GM19099 (cell line): ENCODE measurements around the gene TSPEAR.
"Not testable (repeated sequence)": the region's sequence is repeated elsewhere in the genome, so short reads cannot be mapped to it uniquely, and the experiment has no call there.

ENCODE experiments used
- POLR2A ChIP-seq: IDR thresholded peaks from 3 replicates; pipeline ENCODE4 v1.6.1; 2011; ENCODE audit warnings: low read depth; ENCODE audit not compliant: insufficient read length; ENCODE audit errors: extremely low read depth

Gene TSPEAR

DNA sequence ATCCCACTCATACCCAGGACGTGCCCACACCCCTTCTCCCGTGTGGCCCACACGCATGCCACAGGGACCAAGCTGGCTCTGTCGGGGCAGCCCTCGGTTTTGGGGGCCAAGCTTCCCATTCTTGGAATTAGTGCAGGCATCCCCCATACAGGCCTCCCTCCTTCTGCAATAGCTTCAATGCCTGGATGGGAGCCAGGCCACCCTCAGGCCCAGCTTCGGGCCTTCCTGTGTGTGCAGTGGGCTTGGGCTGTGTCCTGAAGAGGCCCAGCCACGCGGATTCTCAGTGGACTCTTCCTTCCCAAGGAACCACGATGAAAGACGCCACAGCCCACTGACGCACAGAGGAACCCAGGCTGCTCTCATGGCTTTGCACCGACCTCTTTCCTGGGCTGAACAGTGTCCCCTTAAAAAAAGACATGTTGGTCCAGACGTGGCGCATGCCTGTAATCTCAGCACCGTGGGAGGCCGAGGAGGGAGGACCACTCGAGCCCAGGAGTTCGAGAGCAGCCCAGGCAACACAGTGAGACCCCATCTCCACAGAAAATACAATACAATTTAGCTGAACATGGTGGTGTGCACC lies 61.8 kb downstream of the TSPEAR start:
- TF ChIP-seq POLR2A, result no peak

- TF ChIP-seq POLR2A, result no peak
These were observed 62.6 kb downstream of the TSPEAR start for GRCh38 chr21:44648557-44649311.

DNA sequence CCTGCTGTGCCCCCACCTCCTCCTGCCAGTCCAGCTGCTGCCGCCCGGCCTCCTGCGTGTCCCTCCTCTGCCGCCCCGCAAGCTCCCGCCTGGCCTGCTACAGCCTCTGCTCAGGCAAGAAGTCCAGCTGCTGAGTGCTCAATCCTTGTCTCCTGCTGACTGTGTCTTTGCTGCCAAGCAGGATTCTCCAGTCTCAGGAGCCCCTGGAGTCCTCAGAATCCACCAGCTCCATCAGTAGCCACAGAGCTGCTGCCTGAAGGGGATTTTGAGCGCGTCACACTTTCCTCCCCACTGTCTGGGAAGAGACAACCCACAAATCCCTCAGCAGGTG lies 64.2 kb downstream of the TSPEAR start:
- no peak for TF ChIP-seq POLR2A

DNA sequence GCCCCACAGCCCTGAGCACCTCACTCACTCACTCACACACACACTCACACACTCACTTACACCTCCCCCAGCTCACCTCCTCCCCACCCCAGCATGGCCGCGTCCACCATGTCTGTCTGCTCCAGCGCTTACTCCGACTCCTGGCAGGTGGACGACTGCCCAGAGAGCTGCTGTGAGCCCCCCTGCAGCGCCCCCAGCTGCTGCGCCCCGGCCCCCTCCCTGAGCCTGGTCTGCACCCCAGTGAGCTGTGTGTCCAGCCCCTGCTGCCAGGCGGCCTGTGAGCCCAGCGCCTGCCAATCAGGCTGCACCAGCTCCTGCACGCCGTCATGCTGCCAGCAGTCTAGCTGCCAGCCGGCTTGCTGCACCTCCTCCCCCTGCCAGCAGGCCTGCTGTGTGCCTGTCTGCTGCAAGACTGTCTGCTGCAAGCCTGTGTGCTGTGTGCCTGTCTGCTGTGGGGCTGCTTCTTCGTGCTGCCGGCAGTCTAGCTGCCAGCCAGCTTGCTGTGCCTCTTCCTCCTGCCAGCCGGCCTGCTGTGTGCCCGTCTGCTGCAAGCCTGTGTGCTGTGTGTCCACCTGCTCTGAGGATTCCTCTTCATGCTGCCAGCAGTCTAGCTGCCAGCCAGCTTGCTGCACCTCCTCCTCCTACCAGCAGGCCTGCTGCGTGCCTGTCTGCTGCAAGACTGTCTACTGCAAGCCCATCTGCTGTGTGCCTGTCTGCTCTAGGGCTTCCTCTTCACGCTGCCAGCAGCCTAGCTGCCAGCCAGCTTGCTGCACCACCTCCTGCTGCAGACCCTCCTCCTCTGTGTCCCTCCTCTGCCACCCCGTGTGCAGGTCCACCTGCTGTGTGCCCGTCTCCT lies 64.8 kb downstream of the TSPEAR start, which contains the start of gene KRTAP10-11:
Gene KRTAP10-11 (plus strand): TSS at position 49 of the 856 bp plus-strand sequence. CDS start 45 bp downstream, at position 94.
- not testable (repeated sequence) for TF ChIP-seq POLR2A

DNA sequence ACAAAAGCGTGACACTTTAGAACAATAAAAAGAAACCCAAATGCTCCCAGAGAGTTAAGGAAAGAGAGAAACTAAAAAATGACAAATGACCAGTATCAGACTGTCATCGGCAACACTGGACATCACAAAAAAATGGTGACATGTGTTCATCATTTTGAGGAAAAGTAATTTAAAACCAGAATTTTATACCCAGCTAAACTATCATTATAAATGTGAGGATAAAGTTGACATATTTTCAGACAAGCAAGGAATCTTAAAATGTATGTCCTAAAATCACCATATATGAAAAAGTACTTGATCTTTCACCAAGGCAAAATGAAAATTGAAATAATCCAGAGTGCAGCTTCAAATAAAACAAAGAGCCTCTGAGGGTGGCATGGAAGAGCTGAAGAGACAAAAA lies 66.5 kb downstream of the TSPEAR start:
- no peak for TF ChIP-seq POLR2A

DNA sequence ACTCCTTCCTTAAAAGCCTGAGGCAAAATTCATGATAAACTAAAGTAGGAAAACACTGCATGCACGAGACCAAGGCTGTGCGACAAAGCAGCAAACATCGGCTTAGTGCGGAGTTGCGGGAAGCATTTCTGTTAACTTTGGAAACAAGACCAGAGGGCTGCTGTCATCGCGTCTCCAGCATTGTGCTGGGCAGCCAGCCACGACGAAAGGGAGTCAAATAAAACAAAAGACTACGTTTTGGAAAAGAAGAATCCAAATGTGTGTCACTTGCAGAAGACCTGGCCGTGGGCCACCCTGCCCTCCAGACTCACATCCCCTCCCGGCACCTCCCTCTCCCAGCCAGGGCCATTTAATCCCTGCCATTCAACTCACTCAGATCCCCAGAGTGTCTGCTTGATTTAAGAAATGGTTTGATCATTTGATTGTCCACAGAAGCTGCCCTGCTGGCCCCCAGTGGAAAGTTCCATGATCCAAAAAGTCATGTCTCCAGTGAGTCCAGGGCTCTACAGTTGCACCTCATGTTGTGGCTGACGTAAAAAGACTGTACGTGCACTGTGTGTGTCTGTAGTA lies 67.5 kb downstream of the TSPEAR start:
- no peak for TF ChIP-seq POLR2A

DNA sequence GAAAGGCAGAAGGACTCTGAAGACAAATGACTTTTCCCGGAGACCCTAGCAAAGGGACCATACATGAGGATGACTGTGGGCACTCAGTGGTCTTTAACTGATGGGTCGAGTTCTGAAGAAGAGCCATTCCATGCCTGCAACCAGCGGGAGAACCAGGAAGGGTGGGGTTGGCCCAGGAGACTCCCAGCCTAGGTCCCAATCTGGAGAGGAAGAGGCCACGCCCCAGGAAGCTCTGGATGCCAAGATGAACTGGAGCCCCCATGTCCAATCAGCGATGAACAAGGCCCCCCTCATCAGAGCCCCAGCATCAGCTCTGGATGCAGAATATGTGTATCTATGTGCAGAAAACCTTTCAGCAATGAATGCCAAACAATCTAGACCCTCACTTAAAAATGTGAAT lies 70.6 kb downstream of the TSPEAR start:
- no peak for TF ChIP-seq POLR2A

GRCh38 chr21:44639331-44639655 lies 72.1 kb downstream of the TSPEAR start:
- TF ChIP-seq POLR2A, result no peak

- TF ChIP-seq POLR2A, result no peak
These were observed 74.1 kb downstream of the TSPEAR start, which contains the start of gene KRTAP10-10 for GRCh38 chr21:44637018-44637850. Gene KRTAP10-10 (plus strand): TSS chr21:44637356. CDS start chr21:44637418, 62 bp downstream.

- TF ChIP-seq POLR2A, result no peak
These were observed 75.0 kb downstream of the TSPEAR start for GRCh38 chr21:44636209-44637017.

DNA sequence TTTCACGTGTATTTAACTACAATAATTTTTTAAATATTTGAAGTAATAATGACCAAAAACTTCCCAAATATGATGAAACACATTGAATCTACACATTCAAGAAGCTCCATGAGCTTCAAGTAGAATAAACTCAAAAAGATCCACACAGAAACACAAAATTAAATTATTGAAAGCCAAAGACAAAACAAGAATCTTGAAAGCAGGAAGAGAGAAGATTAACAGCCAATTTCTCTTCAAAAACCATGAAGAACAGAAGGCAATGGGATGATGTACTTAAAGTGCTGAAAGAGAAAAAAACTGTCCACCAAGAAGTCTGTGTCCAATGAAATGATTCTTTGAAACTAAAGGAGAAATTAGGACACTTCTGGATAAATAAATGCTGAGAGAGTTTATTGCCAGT lies 79.3 kb downstream of the TSPEAR start:
- TF ChIP-seq POLR2A, result no peak

DNA sequence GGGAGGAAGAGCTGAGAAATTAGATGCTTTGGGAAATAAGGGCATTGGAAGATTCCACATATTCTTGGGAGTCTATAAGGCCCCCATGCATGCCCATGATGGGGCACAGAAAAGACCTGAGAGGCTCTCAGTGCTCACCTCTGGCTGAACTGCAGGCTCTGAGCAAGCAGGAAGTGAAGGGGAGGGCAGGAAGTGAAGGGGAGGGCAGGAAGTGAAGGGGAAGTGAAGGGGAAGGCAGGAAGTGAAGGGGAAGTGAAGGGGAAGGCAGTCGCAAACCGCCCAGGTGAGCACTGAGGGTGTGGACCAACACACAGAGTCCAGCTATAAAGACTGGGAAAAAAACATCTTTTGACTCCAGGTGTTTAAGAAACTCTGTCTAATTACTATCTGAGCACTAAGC lies 80.9 kb downstream of the TSPEAR start:
- no peak for TF ChIP-seq POLR2A

DNA sequence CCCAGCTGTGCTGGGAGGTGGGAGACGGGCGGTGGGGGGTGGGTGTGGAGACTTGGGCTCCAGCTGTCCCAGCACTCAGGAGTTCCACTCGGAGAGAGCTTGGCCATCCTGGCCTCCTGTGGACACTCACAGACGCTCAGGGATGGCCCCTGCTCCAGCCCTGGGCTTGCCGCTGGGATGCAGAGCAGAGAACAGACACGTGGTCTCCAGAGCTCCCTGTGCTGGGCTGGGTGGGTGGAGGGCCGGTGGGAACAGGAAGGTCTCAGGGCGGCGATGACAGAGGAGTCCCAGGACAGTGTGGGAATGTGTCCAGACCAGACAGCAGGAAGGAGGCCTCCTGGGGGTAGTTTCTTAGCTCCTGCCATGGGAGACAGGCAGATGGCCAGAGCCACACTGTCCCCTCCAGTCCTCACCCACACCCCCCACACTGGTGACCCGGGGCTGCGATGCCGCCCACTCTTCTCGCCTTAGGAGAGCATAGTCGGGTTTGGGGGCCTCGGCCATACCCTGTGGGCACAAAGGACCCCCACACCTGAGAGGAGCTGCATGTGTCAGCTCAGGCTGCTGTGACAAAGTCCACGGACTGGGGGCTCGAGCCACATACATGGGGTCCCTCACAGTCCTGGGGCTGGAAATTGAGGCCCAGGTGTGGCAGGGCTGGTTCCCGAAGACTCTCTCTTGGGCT lies 82.5 kb downstream of the TSPEAR start:
- TF ChIP-seq POLR2A, result no peak
